CD4-positive, alpha-beta T cell treated with Interleukin-2 at 100 ng/mL for 4 hours (primary cell): ENCODE data around the gene SLC35E1.
"Not testable (repeated sequence)": the region's sequence is repeated elsewhere in the genome, so short reads cannot be mapped to it uniquely, and the experiment has no call there.

Experiments used
- DNase-seq: peaks from one replicate; pipeline ENCODE4 v3.0.0-alpha.2; 2020; ENCODE audit warnings: low spot score

The SLC35E1 gene

GRCh38 chr19:16543734-16544133 lies 28.5 kb downstream of the SLC35E1 start:
- not testable (repeated sequence) for DNase-seq

- DNase-seq: no peak
These were observed 29.2 kb downstream of the SLC35E1 start for GRCh38 chr19:16542910-16543472.

- DNase-seq: peak; percentile 94
These were observed 29.9 kb downstream of the SLC35E1 start, which contains the start of gene CHERP for GRCh38 chr19:16542045-16542909. Gene CHERP, minus strand, starts transcription at chr19:16542437. Its CDS starts 59 bp downstream, at chr19:16542378.

- peak; percentile 1 for DNase-seq
These were observed 30.6 kb downstream of the SLC35E1 start for GRCh38 chr19:16541526-16542044.

- no peak for DNase-seq
These were observed 31.3 kb downstream of the SLC35E1 start for GRCh38 chr19:16540948-16541347.

GRCh38 chr19:16537111-16537510 lies 35.1 kb downstream of the SLC35E1 start:
- no peak for DNase-seq

- no peak for DNase-seq
These were observed 36.1 kb downstream of the SLC35E1 start for GRCh38 chr19:16536130-16536529.

- no peak for DNase-seq
These were observed 36.8 kb downstream of the SLC35E1 start for GRCh38 chr19:16535381-16535780.

GRCh38 chr19:16532440-16533234 lies 39.6 kb downstream of the SLC35E1 start:
- no peak for DNase-seq

GRCh38 chr19:16531380-16531669 lies 40.9 kb downstream of the SLC35E1 start:
- no peak for DNase-seq

GRCh38 chr19:16530540-16531379 lies 41.5 kb downstream of the SLC35E1 start:
- DNase-seq: no peak

GRCh38 chr19:16529466-16530144 lies 42.6 kb downstream of the SLC35E1 start:
- DNase-seq: no peak

- peak; percentile 45 for DNase-seq
These were observed 44.2 kb downstream of the SLC35E1 start for GRCh38 chr19:16527971-16528521.

- no peak for DNase-seq
These were observed 44.8 kb downstream of the SLC35E1 start for GRCh38 chr19:16527334-16527935.

- no peak for DNase-seq
These were observed 46.3 kb downstream of the SLC35E1 start for GRCh38 chr19:16525751-16526481.

GRCh38 chr19:16524991-16525734 lies 47.1 kb downstream of the SLC35E1 start:
- DNase-seq: no peak

- no peak for DNase-seq
These were observed 49.4 kb downstream of the SLC35E1 start for GRCh38 chr19:16522559-16523377.

GRCh38 chr19:16521715-16522289 lies 50.4 kb downstream of the SLC35E1 start:
- no peak for DNase-seq
